ENCODE data around the gene ZNF575.

ZNF575 gene

GRCh38 chr19:43570174-43570791 is 37.3 kb downstream of the ZNF575 start:
- in situ Hi-C loops (cut with MboI; ENCODE audit: low sequenced_read_pairs), result no loop called here

DNA sequence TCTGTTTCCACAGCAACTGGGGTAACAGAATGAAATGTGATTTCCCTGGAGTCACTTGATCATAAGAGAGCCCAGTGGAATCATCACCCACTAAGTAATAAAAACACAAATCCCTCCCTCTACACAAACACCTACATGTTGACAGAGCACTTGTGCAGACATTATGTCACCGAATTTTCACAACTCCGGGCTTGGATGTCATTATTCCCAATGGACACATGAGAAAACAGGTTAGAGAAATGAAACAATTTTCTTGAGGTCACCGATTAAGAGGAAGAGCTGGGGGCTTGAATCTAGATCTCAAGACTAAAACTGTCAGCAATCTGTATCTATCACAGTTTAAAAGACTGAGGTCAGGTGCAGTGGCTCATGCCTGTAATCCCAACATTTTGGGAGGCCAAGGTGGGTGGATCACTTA is 39.2 kb downstream of the ZNF575 start:
- in situ Hi-C loops (cut with MboI; ENCODE audit: low sequenced_read_pairs), result no loop called here

DNA sequence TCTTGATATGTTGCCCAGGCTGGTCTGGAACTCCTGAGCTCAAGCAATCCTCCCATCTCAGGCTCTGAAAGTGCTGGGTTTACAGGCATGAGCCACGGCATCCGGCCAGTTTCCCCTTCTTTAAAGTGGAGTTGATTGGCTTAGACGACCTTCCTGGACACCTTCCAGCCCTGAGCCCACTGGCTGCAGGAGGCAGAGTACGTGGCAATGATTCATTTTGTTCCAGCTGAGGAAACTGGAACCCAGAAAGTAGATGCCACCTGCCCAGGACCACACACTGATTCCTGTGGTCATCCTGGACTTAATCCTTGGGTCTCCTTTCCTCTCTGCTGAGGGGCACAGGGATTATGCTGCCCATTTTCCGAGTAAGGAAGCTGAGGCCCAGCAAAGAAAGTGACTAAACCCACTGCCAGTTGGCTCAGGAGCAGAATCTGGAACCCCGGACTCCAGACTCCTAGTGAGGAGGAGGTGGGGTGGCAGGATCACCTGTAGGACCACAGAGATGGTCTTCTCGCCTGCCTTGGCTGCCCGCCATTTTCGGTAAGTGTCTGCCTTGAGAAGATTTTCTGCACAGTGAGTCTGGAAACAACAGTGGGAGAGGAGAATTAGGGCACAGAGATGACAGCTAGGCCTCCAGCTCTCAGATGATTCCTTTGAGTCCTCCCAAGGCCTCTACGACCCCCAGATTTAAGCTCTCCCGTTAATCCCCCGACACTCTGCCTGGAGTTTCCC is 41.6 kb downstream of the ZNF575 start:
- in situ Hi-C loops (cut with MboI; ENCODE audit: low sequenced_read_pairs), result no loop called here

GRCh38 chr19:43575156-43575950 is 42.4 kb downstream of the ZNF575 start, which contains the start of the genes PINLYP and XRCC1:
TSS of gene PINLYP (plus strand) at chr19:43575801. CDS start at chr19:43577192, 1,391 bp downstream.
TSS of gene XRCC1 (minus strand) at chr19:43575527. CDS start at chr19:43575458, 69 bp downstream.
- in situ Hi-C loops (cut with MboI; ENCODE audit: low sequenced_read_pairs), result no loop called here

DNA sequence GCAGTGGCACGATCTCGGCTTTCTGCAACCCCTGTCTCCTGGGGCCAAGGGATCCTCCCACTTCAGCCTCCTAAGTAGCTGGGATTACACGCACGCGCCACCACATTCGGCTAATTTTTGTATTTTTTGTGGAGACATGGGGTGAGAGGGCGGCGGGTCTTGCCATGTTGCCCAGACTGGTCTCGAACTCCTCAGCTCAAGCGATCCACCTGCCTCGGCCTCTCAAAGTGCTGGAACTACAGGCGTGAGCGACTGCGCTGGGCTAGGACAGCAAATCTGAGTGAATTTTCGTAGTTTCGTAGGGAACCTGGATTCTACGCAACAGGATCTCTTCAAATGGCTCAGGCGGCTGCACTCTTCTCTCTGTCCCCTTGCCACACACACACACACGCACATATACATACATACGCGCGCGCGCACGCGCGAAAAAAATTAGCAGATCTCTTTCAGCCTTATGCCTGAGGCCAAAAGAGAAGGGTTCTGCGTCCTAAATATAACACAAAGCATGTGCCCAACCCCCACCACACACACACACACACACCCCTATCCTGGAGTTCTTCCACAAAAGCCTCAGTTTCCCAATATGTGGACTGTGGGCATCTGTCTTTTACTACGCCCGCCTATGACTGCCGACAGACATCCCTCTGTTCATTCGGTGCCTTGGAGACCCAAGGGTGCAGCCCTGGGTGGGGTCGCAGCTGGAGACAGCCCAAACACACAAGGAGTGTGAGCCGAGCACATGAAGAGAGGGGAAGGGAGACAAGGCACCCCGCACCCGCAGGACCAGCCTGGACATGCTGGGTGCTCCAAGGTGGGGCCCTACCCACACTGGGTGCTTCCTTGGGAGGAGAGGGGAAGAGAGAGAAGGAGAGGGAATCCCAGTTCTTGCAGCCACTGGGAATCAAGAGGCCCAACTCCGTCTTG is 43.2 kb downstream of the ZNF575 start:
- in situ Hi-C loops (cut with MboI; ENCODE audit: low sequenced_read_pairs), result no loop called here

DNA sequence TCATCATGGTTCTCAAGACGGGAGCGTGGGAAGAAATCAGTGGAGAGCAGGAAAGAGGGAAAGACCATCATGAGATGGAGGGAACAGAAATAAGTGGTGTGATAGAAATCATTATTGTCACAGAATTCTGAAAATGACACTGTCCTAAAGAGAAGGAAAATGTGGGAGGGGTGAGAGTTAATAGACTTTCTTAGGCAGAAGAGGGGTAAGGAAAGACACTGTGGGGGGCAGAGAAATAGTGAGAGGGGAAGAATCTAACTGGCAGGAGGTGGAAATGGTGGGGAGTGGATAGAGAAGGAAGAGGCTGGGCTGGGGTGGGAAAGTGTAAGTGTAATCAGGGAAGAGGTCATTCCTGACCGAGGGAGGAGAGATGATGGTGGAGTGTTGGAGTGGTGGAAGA is 45.8 kb downstream of the ZNF575 start:
- in situ Hi-C loops (cut with MboI; ENCODE audit: low sequenced_read_pairs), result no loop called here

- in situ Hi-C loops (cut with MboI; ENCODE audit: low sequenced_read_pairs), result no loop called here
These were observed 48.5 kb downstream of the ZNF575 start for GRCh38 chr19:43581467-43581866.

DNA sequence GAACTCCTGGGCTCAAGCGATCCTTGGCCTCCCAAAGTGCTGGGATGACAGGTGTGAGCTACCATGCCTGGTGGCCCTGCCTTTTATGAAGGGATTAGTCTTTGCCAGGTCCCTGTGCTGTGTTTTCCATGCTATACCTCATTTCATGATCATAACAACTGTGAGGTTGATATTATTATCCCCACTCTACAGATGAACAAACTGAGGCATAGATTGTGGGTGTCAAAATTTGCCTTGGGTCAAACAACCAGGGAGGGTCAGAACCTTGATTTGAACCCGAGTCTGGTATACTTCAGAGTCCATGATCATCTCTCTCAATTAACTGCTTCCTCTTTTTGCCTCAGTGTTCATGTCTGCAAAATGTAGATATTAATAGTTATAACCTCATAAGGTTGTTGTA is 49.5 kb downstream of the ZNF575 start:
- in situ Hi-C loops (cut with MboI; ENCODE audit: low sequenced_read_pairs), result no loop called here

- in situ Hi-C loops (cut with MboI; ENCODE audit: low sequenced_read_pairs), result no loop called here
These were observed 51.5 kb downstream of the ZNF575 start for GRCh38 chr19:43584484-43584883.

All from HL-60/S4 treated with phorbol 12-myristate 13-acetate at 8.2 ng/mL for 4 days and 3 days (cell line).